HG03354 (cell line): ENCODE measurements around the gene POM121C.
"Not testable (repeated sequence)": the region's sequence is repeated elsewhere in the genome, so short reads cannot be mapped to it uniquely, and the experiment has no call there.

Experiments used
- ATAC-seq: cut with Tn5 transposase; IDR thresholded peaks from one replicate; pipeline ENCODE4 v1.9.1; 2021; ENCODE audit warnings: mild to moderate bottlenecking; ENCODE audit not compliant: unreplicated experiment, poor library complexity, severe bottlenecking

Gene POM121C

DNA sequence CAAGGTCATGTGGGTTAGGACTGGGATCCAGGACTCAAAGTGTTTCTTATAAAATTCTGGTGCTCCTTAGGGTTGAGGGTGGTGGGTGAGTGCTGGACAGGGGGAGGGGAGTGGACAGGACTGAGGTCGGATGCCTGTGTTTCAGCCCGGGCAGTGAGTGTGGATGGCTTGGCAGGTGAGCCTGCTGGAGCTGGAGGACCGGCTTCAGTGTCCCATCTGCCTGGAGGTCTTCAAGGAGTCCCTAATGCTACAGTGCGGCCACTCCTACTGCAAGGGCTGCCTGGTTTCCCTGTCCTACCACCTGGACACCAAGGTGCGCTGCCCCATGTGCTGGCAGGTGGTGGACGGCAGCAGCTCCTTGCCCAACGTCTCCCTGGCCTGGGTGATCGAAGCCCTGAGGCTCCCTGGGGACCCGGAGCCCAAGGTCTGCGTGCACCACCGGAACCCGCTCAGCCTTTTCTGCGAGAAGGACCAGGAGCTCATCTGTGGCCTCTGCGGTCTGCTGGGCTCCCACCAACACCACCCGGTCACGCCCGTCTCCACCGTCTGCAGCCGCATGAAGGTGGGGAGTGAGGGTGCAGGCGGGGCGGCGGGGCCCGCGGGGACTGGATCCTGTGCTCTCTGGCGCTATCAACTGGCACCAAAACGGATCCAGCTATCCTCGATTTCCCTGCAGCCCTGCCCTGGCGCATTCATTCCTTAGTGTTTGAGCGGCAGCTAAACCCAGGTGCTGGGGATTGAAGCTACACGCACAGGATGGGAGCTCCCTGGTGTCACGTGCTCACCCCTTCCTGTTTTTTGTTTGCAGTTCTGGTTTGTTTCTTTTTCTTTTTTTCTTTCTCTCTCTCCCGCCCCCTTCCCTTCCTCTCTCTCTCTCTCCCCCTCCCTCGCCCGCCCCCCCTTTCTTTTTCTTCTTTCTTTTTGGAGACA lies 87.1 kb downstream of the POM121C start:
- ATAC-seq, result peak; percentile 67

DNA sequence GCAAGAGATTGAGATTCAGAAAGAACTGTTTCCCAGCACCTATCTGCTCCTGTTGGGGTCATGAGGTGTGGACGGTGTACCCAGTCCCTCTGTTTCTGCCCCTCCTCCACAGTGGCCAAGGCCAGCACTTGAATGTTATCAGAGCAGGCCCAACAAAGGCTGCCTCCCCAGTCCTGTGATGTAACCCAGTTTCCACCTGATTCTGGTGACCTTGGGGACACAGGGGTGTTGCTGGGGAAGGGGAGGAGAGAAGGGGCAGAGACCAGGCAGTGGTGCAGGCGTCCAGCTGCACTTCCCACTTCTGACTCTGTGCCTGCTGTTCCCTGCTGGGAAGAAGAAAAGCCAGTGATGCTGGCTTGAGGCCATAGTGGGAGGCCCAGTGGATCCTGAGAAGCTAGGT lies 88.2 kb downstream of the POM121C start:
- not testable (repeated sequence) for ATAC-seq

DNA sequence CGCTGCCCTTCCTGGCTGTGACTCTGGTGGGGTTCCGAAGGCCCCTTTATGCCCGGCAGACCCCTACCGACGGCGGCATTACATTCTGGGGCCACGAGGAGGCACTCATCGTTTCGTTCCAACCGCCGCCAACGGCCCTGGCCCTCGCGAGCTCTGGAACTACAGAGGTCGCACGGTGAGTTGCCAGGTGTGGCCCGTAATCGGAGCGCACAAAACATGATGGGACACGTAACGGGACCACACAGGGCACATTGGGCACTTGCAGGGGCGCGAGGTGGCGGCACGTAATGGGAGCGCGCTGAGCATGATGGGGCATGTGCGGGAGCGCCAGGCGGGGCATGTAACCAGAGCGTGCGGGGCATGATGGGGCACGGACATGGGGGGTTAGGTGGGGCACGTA lies 90.8 kb downstream of the POM121C start, which contains the start of gene TRIM73:
Gene TRIM73, plus strand, starts transcription at position 301 of the 400 bp plus-strand sequence. CDS start 3,305 bp downstream, outside the sequence.
- ATAC-seq, result not testable (repeated sequence)

DNA sequence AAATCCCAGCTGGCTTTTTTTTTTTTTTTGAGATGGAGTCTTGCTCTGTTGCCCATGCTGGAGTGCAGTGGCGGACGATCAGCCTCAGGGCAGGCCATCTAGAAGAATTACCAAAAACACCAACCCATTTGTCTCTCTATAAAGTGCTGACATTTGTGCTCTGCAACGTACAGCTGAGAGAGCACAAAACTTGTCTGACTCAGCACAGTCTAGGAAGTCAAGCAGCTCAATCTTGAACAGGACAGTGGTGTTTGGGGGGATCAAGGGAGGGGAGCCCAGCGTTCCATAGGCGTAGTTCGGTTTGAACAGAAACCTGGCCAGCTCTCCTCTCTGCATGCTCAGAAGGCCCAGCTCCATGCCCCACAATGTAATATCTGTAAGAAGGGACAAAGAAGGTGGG lies 92.9 kb downstream of the POM121C start:
- not testable (repeated sequence) for ATAC-seq

DNA sequence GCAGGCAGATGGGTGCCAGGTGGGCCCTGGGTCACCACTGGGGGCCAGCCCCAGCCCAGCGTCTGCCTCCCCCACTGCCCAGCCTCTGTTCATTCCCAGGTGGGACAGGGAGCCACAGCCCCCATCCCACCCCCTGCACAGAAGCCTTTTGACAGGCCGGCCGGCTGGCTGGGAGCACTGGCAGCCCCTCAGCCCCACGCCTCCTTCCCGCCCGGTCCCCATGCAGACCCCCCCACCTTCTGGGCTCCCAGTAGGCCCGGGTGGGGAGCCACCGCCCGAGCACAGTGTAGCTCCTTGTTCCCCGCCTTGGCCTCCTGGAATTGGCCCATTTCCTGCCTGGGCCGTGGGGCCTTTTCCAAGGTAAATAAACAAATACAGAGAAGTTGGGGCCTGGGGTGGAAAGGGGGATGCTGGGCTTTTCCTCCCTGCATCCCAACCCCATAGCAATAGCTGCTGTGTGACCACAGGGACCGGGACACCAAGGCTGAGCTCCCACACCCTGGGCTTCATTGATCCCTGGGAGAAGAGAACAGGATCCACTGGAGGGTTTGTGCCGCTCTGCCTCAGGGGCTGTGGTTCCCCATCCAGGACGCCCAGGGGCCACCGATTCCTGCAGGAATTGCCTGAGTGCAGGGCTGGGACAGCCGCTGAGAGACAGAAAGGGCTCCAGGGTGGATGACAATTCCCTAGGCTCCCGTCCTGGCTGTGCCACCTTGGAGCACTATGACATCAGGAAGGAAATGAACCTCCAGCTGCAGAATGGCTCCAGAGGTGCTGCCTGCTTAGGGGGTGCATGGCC lies 111.4 kb downstream of the POM121C start:
- not testable (repeated sequence) for ATAC-seq

DNA sequence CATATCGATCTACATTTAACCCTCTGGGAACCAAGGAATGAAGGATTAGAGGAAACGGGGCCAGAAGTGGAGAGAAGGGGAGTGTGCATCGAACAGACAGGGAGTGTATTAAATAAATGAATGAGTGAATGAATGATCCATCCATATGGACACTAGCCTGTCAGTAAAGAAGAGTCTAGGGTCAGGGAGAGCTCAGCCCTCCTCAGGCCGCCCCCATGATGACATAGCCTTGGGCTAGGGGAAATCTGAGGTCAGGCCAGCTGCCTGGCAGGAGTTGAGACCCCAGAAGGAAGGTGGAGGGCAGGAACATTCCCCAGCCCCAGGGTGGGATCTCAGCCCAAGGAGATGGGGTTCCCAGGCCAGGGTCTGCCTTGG lies 112.0 kb downstream of the POM121C start:
- not testable (repeated sequence) for ATAC-seq

DNA sequence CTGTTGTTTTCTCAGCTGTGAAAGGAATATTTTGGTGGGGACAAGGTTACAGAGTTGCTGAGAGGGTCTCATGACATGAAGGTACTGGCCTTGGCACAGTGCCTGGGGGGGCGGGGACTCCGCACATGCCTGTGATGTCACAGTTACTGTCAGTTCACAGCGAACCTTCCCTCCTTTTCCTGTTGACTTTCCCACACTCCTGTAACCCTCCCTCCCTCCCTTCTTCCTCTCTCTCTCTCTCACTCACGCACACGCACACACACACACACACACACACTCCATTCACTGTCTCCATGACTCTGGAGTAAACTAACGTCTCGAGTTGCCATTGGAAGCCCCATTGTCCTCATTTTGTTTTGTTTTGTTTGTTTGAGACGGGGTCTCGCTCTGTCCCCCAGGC lies 118.8 kb downstream of the POM121C start:
- not testable (repeated sequence) for ATAC-seq
